DOHH2 (cell line): Measurements from ENCODE around the gene SPATA20.

Experiments used
- EZH2phosphoT487 ChIP-seq: fragments of 200-600 bp; sonication (generic); IDR thresholded peaks from 2 replicates; pipeline ENCODE4 v1.6.1; 2017; ENCODE audit warnings: borderline replicate concordance, mild to moderate bottlenecking, antibody characterized with exemption, low read length, moderate library complexity, mixed read lengths
- TF ChIP-seq, protein P1 (sequence below): fragments of 200-600 bp; sonication (generic); IDR thresholded peaks from one replicate; pipeline ENCODE4 v1.5.1; 2014; ENCODE audit warnings: antibody characterized with exemption, mild to moderate bottlenecking, low read depth, low read length; ENCODE audit not compliant: poor library complexity, severe bottlenecking

DNA sequence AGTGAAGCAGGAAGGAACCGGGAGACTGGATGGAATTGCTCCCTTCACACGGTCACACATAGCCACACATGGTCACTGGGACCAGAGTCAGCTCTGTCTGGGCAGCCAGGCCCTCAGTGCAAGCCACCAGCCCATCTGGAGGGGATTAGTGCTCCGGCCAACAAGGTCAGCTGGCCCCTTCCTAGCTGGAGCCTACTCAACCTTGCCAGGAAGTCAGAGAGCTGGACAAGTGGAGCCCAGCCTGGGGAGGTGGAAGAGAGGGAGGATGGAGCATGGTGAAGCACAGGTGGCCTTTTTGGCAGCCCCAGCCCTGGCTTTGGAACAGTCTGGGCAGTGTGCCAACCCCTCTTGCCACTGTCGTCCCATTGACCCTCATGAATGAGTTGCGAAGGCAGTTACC, 9.8 kb downstream of the SPATA20 start:
- TF ChIP-seq, protein P1, sequence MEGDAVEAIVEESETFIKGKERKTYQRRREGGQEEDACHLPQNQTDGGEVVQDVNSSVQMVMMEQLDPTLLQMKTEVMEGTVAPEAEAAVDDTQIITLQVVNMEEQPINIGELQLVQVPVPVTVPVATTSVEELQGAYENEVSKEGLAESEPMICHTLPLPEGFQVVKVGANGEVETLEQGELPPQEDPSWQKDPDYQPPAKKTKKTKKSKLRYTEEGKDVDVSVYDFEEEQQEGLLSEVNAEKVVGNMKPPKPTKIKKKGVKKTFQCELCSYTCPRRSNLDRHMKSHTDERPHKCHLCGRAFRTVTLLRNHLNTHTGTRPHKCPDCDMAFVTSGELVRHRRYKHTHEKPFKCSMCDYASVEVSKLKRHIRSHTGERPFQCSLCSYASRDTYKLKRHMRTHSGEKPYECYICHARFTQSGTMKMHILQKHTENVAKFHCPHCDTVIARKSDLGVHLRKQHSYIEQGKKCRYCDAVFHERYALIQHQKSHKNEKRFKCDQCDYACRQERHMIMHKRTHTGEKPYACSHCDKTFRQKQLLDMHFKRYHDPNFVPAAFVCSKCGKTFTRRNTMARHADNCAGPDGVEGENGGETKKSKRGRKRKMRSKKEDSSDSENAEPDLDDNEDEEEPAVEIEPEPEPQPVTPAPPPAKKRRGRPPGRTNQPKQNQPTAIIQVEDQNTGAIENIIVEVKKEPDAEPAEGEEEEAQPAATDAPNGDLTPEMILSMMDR: no peak
- no peak for TF ChIP-seq EZH2phosphoT487
